Tibial artery (tissue), 4 donors: ENCODE measurements around the gene PTPN6.

Experiments
- DNase-seq, 2 donors: peaks; one replicate each; pipeline ENCODE4 v3.0.0-alpha.2; 2019
- H3K27ac ChIP-seq, 2 donors: fragments of 200-600 bp; sonication (generic) in 1 of 2; 1 replicate in 1 of 2; 2 replicates in 1 of 2; pipeline ENCODE4 v1.5.1; 2018 to 2019; ENCODE audit warnings: mild to moderate bottlenecking in 1 of 2
- H3K27me3 ChIP-seq, 2 donors: fragments of 200-600 bp; sonication (generic) in 1 of 2; one replicate each; pipeline versions ENCODE4 v1.5.1 to v1.6.0; 2016 to 2019
- H3K36me3 ChIP-seq, 3 donors: fragments of 200-600 bp; sonication (generic) in 2 of 3; one replicate each; pipeline ENCODE4 v1.5.1; 2016 to 2019; ENCODE audit warnings: mild to moderate bottlenecking in 2 of 3
- H3K4me1 ChIP-seq, 4 donors: fragments of 200-600 bp; sonication (generic) in 2 of 4; 1 replicate in 3 of 4; 2 replicates in 1 of 4; pipeline ENCODE4 v1.5.1; 2016 to 2019
- H3K4me3 ChIP-seq, 2 donors: fragments of 200-600 bp; sonication (generic) in 1 of 2; 1 replicate in 1 of 2; 2 replicates in 1 of 2; pipeline ENCODE4 v1.5.1; 2018 to 2019; ENCODE audit warnings: mild to moderate bottlenecking in 2 of 2
- H3K9me3 ChIP-seq, 3 donors: fragments of 200-600 bp; sonication (generic) in 1 of 3; one replicate each; pipeline ENCODE4 v1.5.1; 2016 to 2019
- CTCF ChIP-seq, 2 experiments: fragments of 200-600 bp in 1 of 2; fragments of 450-650 bp in 1 of 2; IDR thresholded peaks; one replicate each; pipeline ENCODE4 v1.5.1; 2017 to 2019; ENCODE audit warnings: antibody characterized with exemption in 2 of 2, mild to moderate bottlenecking in 1 of 2, moderate library complexity in 1 of 2
- intact Hi-C: fragments of 100-400 bp; cut with DNase I; formaldehyde crosslinking; loops from one replicate; pipeline ENCODE4 v1.15.0; 2023; ENCODE audit warnings: low total_unique reads

Gene PTPN6

GRCh38 chr12:6975297-6976032 lies 24.3 kb downstream of the PTPN6 start:
- H3K4me1 ChIP-seq = peaks cover 0 to 7% (median 6%) of the 10 kb centered on the region in 4 donors
- intact Hi-C loops = no loop called here
- no peak for TF ChIP-seq CTCF (IDR thresholded peaks at IDR 0.05)
- DNase-seq = peak in 1 of 2 donors; percentile 33
- peaks cover 47 to 72% (median 66%) of the 10 kb centered on the region in 3 donors for H3K36me3 ChIP-seq
- no peak overlapping the region for H3K27ac ChIP-seq
- H3K4me3 ChIP-seq = no peak overlapping the region
- H3K9me3 ChIP-seq = no peaks in the 10 kb centered on the region
- H3K27me3 ChIP-seq = no peaks in the 10 kb centered on the region

DNA sequence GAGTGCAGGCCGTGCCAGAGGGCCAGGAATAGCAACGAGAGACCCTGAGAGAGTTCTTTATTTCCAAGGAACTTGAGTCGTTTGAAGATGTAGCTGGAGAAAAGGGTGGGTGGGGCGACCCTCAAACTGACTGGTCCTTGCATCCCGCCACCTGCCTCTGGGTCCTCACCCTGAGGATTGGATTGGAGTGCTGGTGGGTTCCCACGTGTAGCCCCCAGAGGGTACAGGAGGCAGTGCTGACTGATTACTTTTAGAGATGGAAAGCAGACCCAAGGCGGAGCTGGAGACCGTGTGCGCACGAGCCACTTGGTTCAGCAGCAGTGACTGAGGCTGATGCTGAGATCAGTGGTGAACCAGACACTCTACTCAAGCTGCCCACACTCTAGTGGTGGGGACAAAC lies 26.5 kb downstream of the PTPN6 start:
- Histone ChIP-seq H3K27me3 (no peaks in the 10 kb centered on the region), H3K27ac (no peak overlapping the region), H3K9me3 (no peaks in the 10 kb centered on the region), H3K4me3 (no peak overlapping the region), H3K36me3 (peaks cover 68 to 94% (median 88%) of the 10 kb centered on the region in 3 donors), H3K4me1 (no peaks in the 10 kb centered on the region)
- peak in 1 of 2 donors; percentile 56 for DNase-seq
- intact Hi-C loops = no loop called here
- no peak for TF ChIP-seq CTCF (IDR thresholded peaks at IDR 0.05)

DNA sequence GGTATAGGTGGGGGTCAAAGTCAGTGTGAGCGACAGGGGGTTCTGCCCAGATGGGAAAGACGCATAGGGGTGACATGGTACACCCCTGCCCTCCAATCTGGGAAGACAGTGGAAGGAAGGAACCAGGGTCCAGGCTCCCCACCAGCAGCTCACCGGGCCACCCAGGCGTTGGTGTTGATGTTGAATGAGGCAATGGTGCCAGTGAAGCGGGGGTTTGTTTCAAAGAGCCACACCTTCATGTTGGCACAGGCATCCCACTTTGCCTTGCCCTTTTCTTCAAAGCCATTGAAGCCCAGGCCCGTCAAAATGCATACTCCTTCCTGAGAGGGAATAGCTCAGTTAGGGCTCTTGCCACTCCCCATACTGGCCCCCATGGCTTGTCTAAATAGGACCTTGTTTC lies 27.0 kb downstream of the PTPN6 start:
- no peak for TF ChIP-seq CTCF (IDR thresholded peaks at IDR 0.05)
- Histone ChIP-seq H3K4me3 (no peak overlapping the region), H3K4me1 (no peaks in the 10 kb centered on the region), H3K36me3 (peaks cover 68 to 99% (median 93%) of the 10 kb centered on the region in 3 donors), H3K9me3 (no peaks in the 10 kb centered on the region), H3K27me3 (no peaks in the 10 kb centered on the region), H3K27ac (no peak overlapping the region)
- DNase-seq = no peak
- intact Hi-C loops = no loop called here

- H3K36me3 ChIP-seq = peaks cover 68 to 97% (median 96%) of the 10 kb centered on the region in 3 donors
- intact Hi-C loops = no loop called here
- H3K27me3 ChIP-seq = no peaks in the 10 kb centered on the region
- H3K27ac ChIP-seq = no peak overlapping the region
- TF ChIP-seq CTCF (IDR thresholded peaks at IDR 0.05) = no peak
- no peaks in the 10 kb centered on the region for H3K4me1 ChIP-seq
- peak in 1 of 2 donors; percentile 34 for DNase-seq
- no peaks in the 10 kb centered on the region for H3K9me3 ChIP-seq
- H3K4me3 ChIP-seq = no peak overlapping the region
Measured at GRCh38 chr12:6978611-6979011, 27.5 kb downstream of the PTPN6 start.

DNA sequence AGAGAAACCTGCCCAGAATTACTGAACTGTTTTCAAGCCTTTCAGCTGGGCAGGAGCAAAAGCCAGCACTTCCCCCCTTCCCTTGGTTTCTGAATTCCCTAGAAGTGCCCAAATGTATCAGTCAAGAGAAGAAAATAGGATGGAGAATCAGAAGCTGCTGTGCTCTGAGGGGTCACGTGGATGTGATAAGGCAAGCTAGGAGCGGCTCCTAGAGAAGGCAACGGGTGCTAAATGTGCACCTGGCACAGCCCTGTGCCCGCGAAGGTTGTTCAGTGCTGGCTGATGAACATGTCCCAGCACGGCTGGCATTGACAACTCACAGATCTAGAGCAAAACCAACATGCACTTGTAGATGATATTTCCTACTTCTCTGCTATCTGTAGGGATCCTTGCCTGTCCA lies 27.9 kb downstream of the PTPN6 start:
- no peak overlapping the region for H3K27ac ChIP-seq
- H3K4me1 ChIP-seq = no peaks in the 10 kb centered on the region
- DNase-seq = no peak
- H3K4me3 ChIP-seq = no peak overlapping the region
- no peak for TF ChIP-seq CTCF (IDR thresholded peaks at IDR 0.05)
- H3K27me3 ChIP-seq = no peaks in the 10 kb centered on the region
- intact Hi-C loops = no loop called here
- H3K36me3 ChIP-seq = peaks cover 66 to 93% (median 92%) of the 10 kb centered on the region in 3 donors
- H3K9me3 ChIP-seq = no peaks in the 10 kb centered on the region
